HG03039 (cell line): ENCODE measurements around the gene CLIC5.

Source experiments
- ATAC-seq: cut with Tn5 transposase; IDR thresholded peaks from one replicate; pipeline ENCODE4 v1.9.1; 2021; ENCODE audit warnings: mild to moderate bottlenecking, moderate library complexity; ENCODE audit not compliant: unreplicated experiment

CLIC5 gene

GRCh38 chr6:45900808-45901752 is 114.6 kb downstream of the CLIC5 start:
- no peak for ATAC-seq

- ATAC-seq = no peak
Observed at GRCh38 chr6:45899683-45899946, 116.0 kb downstream of the CLIC5 start.

- no peak for ATAC-seq
Observed at GRCh38 chr6:45898941-45899682, 116.5 kb downstream of the CLIC5 start.

- no peak for ATAC-seq
Observed at GRCh38 chr6:45896783-45897441, 118.7 kb downstream of the CLIC5 start.

- no peak for ATAC-seq
Observed at GRCh38 chr6:45895569-45895968, 120.1 kb downstream of the CLIC5 start.

- no peak for ATAC-seq
Observed at GRCh38 chr6:45892696-45893245, 122.9 kb downstream of the CLIC5 start.

- no peak for ATAC-seq
Observed at GRCh38 chr6:45892196-45892595, 123.5 kb downstream of the CLIC5 start.

- ATAC-seq = no peak
Observed at GRCh38 chr6:45886776-45887175, 128.9 kb downstream of the CLIC5 start.

- no peak for ATAC-seq
Observed at GRCh38 chr6:45884336-45884735, 131.3 kb downstream of the CLIC5 start.

GRCh38 chr6:45882671-45883070 is 133.0 kb downstream of the CLIC5 start:
- ATAC-seq = no peak

- no peak for ATAC-seq
Observed at GRCh38 chr6:45881705-45882467, 133.8 kb downstream of the CLIC5 start.

GRCh38 chr6:45880676-45881075 is 135.0 kb downstream of the CLIC5 start:
- ATAC-seq = no peak

- ATAC-seq = no peak
Observed at GRCh38 chr6:45880159-45880558, 135.5 kb downstream of the CLIC5 start.

- ATAC-seq = no peak
Observed at GRCh38 chr6:45877970-45878590, 137.6 kb downstream of the CLIC5 start.

- ATAC-seq = no peak
Observed at GRCh38 chr6:45872827-45873365, 142.8 kb downstream of the CLIC5 start.

GRCh38 chr6:45870531-45870930 is 145.1 kb downstream of the CLIC5 start:
- no peak for ATAC-seq

- no peak for ATAC-seq
Observed at GRCh38 chr6:45864651-45865050, 151.0 kb downstream of the CLIC5 start.

- ATAC-seq = no peak
Observed at GRCh38 chr6:45858691-45859090, 157.0 kb downstream of the CLIC5 start.

- no peak for ATAC-seq
Observed at GRCh38 chr6:45857827-45858226, 157.8 kb downstream of the CLIC5 start.
